GM19351 (cell line): ENCODE results near the gene HERC3.
A peak's percentile ranks its signal among the peaks of the same experiment; 100 is the strongest.

Experiments used
- ATAC-seq: cut with Tn5 transposase; IDR thresholded peaks from one replicate; pipeline ENCODE4 v1.9.1; 2021; ENCODE audit warnings: mild to moderate bottlenecking, moderate library complexity; ENCODE audit not compliant: unreplicated experiment

Gene HERC3

GRCh38 chr4:88659055-88659889 is 67.0 kb downstream of the HERC3 start:
- ATAC-seq = peak; percentile 96

GRCh38 chr4:88659890-88660208 is 67.6 kb downstream of the HERC3 start:
- no peak for ATAC-seq

- no peak for ATAC-seq
Observed at GRCh38 chr4:88660446-88661294, 68.4 kb downstream of the HERC3 start.

- no peak for ATAC-seq
Observed at GRCh38 chr4:88661739-88662138, 69.5 kb downstream of the HERC3 start.

- ATAC-seq = peak; percentile 91
Observed at GRCh38 chr4:88672987-88673386, 80.7 kb downstream of the HERC3 start.

- ATAC-seq = no peak
Observed at GRCh38 chr4:88673886-88674285, 81.6 kb downstream of the HERC3 start.

- no peak for ATAC-seq
Observed at GRCh38 chr4:88674565-88674964, 82.3 kb downstream of the HERC3 start.

GRCh38 chr4:88674979-88675378 is 82.7 kb downstream of the HERC3 start:
- no peak for ATAC-seq

- no peak for ATAC-seq
Observed at GRCh38 chr4:88675543-88675942, 83.3 kb downstream of the HERC3 start.

- ATAC-seq = no peak
Observed at GRCh38 chr4:88681209-88681608, 88.9 kb downstream of the HERC3 start.

GRCh38 chr4:88690355-88690754 is 98.1 kb downstream of the HERC3 start:
- no peak for ATAC-seq

- ATAC-seq = no peak
Observed at GRCh38 chr4:88693792-88694191, 101.5 kb downstream of the HERC3 start.

GRCh38 chr4:88696630-88697029 is 104.3 kb downstream of the HERC3 start:
- ATAC-seq = no peak

GRCh38 chr4:88697141-88697540 is 104.9 kb downstream of the HERC3 start:
- ATAC-seq = peak; percentile 18

GRCh38 chr4:88697588-88698329 is 105.5 kb downstream of the HERC3 start, which contains the start of gene NAP1L5:
TSS of gene NAP1L5 (minus strand) at chr4:88697829. CDS start at chr4:88697754, 75 bp downstream.
- peak; percentile 94 for ATAC-seq

GRCh38 chr4:88698519-88698918 is 106.2 kb downstream of the HERC3 start:
- no peak for ATAC-seq

- no peak for ATAC-seq
Observed at GRCh38 chr4:88702782-88703181, 110.5 kb downstream of the HERC3 start.

- ATAC-seq = no peak
Observed at GRCh38 chr4:88705223-88705622, 112.9 kb downstream of the HERC3 start.

GRCh38 chr4:88705805-88706492 is 113.7 kb downstream of the HERC3 start:
- ATAC-seq = no peak

- ATAC-seq = no peak
Observed at GRCh38 chr4:88706574-88706973, 114.3 kb downstream of the HERC3 start.

- no peak for ATAC-seq
Observed at GRCh38 chr4:88709989-88710388, 117.7 kb downstream of the HERC3 start.
